Chondrocyte (in vitro differentiated cells): Measurements from ENCODE around the gene TXNDC5. TPM values are rescaled to one million over a fixed set of nuclear protein-coding genes. Genes with fewer than 3 reads are reported as not detected.

Experiments used
- DNase-seq: peaks from one replicate; pipeline ENCODE4 v3.0.0; 2021; ENCODE audit warnings: mixed read lengths, low spot score
- H3K27ac Mint-ChIP-seq: one replicate; pipeline ENCODE4 v1.8.0; 2021; ENCODE audit warnings: mild to moderate bottlenecking, moderate library complexity, mixed read lengths; ENCODE audit not compliant: unreplicated experiment
- H3K27me3 Mint-ChIP-seq: 2 replicates; pipeline ENCODE4 v1.8.0; 2021; ENCODE audit warnings: low read depth, mixed read lengths
- H3K36me3 Mint-ChIP-seq: 2 replicates; pipeline ENCODE4 v1.8.0; 2021; ENCODE audit warnings: low read depth, mixed read lengths
- H3K4me1 Mint-ChIP-seq: 2 replicates; pipeline ENCODE4 v1.8.0; 2021; ENCODE audit warnings: low read depth, mild to moderate bottlenecking, mixed read lengths
- H3K4me3 Mint-ChIP-seq: one replicate; pipeline ENCODE4 v1.8.0; 2021; ENCODE audit warnings: mild to moderate bottlenecking, moderate library complexity, mixed read lengths; ENCODE audit not compliant: unreplicated experiment
- H3K9me3 Mint-ChIP-seq: 2 replicates; pipeline ENCODE4 v1.8.0; 2021; ENCODE audit warnings: low read depth, mixed read lengths
- CTCF ChIP-seq: fragments of 200-600 bp; sonication (generic); IDR thresholded peaks from 2 replicates; pipeline ENCODE4 v1.5.0; 2021; ENCODE audit warnings: antibody characterized with exemption, mild to moderate bottlenecking, moderate library complexity
- total RNA-seq: library from RNA; stranded (reverse); gene quantifications from 3 replicates; pipeline ENCODE4 v1.2.1, GENCODE V29; 2021

TXNDC5 gene
- total RNA-seq, 1 donor from 2014 or later, result 231 TPM

- Mint-ChIP-seq H3K9me3 (no peaks in the 10 kb centered on the region), H3K27me3 (no peaks in the 10 kb centered on the region), H3K4me1 (peaks cover 20% of the 10 kb centered on the region), H3K36me3 (peaks cover 16% of the 10 kb centered on the region), H3K27ac (no peak overlapping the region), H3K4me3 (no peak overlapping the region)
- no peak for TF ChIP-seq CTCF
- no peak for DNase-seq
Observed at GRCh38 chr6:7905416-7905815, 5.2 kb downstream of the TXNDC5 start.

GRCh38 chr6:7904654-7905319 is 5.8 kb downstream of the TXNDC5 start:
- no peak overlapping the region for H3K27ac Mint-ChIP-seq
- H3K4me1 Mint-ChIP-seq, result peaks cover 20% of the 10 kb centered on the region
- H3K4me3 Mint-ChIP-seq, result no peak overlapping the region
- no peaks in the 10 kb centered on the region for H3K27me3 Mint-ChIP-seq
- peaks cover 16% of the 10 kb centered on the region for H3K36me3 Mint-ChIP-seq
- H3K9me3 Mint-ChIP-seq, result no peaks in the 10 kb centered on the region
- TF ChIP-seq CTCF, result no peak
- no peak for DNase-seq

GRCh38 chr6:7903673-7904072 is 6.9 kb downstream of the TXNDC5 start:
- H3K9me3 Mint-ChIP-seq, result no peaks in the 10 kb centered on the region
- DNase-seq, result no peak
- H3K4me1 Mint-ChIP-seq, result peaks cover 11% of the 10 kb centered on the region
- TF ChIP-seq CTCF, result no peak
- H3K4me3 Mint-ChIP-seq, result no peak overlapping the region
- no peaks in the 10 kb centered on the region for H3K27me3 Mint-ChIP-seq
- H3K36me3 Mint-ChIP-seq, result peaks cover 20% of the 10 kb centered on the region
- no peak overlapping the region for H3K27ac Mint-ChIP-seq

GRCh38 chr6:7902867-7903266 is 7.7 kb downstream of the TXNDC5 start:
- H3K36me3 Mint-ChIP-seq, result peaks cover 26% of the 10 kb centered on the region
- TF ChIP-seq CTCF, result no peak
- H3K9me3 Mint-ChIP-seq, result no peaks in the 10 kb centered on the region
- no peak overlapping the region for H3K4me3 Mint-ChIP-seq
- peaks cover 7% of the 10 kb centered on the region for H3K4me1 Mint-ChIP-seq
- no peaks in the 10 kb centered on the region for H3K27me3 Mint-ChIP-seq
- H3K27ac Mint-ChIP-seq, result no peak overlapping the region
- DNase-seq, result no peak

- H3K27ac Mint-ChIP-seq, result no peak overlapping the region
- peaks cover 3% of the 10 kb centered on the region for H3K4me1 Mint-ChIP-seq
- DNase-seq, result no peak
- H3K4me3 Mint-ChIP-seq, result no peak overlapping the region
- H3K9me3 Mint-ChIP-seq, result no peaks in the 10 kb centered on the region
- no peak for TF ChIP-seq CTCF
- no peaks in the 10 kb centered on the region for H3K27me3 Mint-ChIP-seq
- H3K36me3 Mint-ChIP-seq, result peaks cover 29% of the 10 kb centered on the region
Observed at GRCh38 chr6:7902221-7902620, 8.4 kb downstream of the TXNDC5 start.
